Measurements from ENCODE around the gene MORN3.

- TF ChIP-seq CTCF (IDR thresholded peaks at IDR 0.05): peak in 2 of 4 donors; percentile 1 to 3
- TF ChIP-seq POLR2A (IDR thresholded peaks at IDR 0.05): no peak
Measured at GRCh38 chr12:121626853-121627640, 42.4 kb downstream of the MORN3 start.
